ENCODE measurements around the gene ABLIM1.

The ABLIM1 gene

DNA sequence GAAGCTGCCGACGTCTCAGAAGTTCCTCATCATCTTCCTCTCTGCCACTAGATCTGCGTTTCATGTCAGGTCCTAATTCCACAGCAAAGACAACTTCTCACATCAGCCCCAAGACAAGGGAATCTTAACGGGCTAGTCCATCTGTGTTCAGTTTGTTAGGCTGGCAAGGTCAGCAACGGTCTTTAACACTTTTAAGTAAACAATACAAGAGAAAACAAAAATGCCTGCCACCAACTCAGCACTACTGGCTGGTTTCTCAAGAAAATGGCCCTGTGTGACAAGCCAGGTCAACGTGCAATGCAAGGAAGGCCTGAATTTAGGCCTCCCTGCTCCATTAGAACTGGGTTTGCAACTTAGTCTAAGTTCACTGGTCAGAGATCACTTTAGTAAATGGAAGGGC is 212.7 kb downstream of the ABLIM1 start:
- TF ChIP-seq PRDM1 (tag by site-specific recombination; IDR thresholded peaks at IDR 0.05) = no peak
- TF ChIP-seq ZNF121 (tag by site-specific recombination; IDR thresholded peaks at IDR 0.05) = no peak
- no peak for TF ChIP-seq ZNF792 (tag by site-specific recombination; IDR thresholded peaks at IDR 0.05)
- TF ChIP-seq, protein P1, sequence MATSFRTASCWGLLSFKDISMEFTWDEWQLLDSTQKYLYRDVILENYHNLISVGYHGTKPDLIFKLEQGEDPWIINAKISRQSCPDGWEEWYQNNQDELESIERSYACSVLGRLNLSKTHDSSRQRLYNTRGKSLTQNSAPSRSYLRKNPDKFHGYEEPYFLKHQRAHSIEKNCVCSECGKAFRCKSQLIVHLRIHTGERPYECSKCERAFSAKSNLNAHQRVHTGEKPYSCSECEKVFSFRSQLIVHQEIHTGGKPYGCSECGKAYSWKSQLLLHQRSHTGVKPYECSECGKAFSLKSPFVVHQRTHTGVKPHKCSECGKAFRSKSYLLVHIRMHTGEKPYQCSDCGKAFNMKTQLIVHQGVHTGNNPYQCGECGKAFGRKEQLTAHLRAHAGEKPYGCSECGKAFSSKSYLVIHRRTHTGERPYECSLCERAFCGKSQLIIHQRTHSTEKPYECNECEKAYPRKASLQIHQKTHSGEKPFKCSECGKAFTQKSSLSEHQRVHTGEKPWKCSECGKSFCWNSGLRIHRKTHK (tag by site-specific recombination; IDR thresholded peaks at IDR 0.05) = no peak
- no peak for TF ChIP-seq SP3 (tag by site-specific recombination; IDR thresholded peaks at IDR 0.05)
- no peak for TF ChIP-seq ZNF555 (tag by site-specific recombination; conservative IDR thresholded peaks at IDR 0.05)
- TF ChIP-seq ZNF24 (tag by site-specific recombination; IDR thresholded peaks at IDR 0.05) = no peak
- TF ChIP-seq, protein P2, sequence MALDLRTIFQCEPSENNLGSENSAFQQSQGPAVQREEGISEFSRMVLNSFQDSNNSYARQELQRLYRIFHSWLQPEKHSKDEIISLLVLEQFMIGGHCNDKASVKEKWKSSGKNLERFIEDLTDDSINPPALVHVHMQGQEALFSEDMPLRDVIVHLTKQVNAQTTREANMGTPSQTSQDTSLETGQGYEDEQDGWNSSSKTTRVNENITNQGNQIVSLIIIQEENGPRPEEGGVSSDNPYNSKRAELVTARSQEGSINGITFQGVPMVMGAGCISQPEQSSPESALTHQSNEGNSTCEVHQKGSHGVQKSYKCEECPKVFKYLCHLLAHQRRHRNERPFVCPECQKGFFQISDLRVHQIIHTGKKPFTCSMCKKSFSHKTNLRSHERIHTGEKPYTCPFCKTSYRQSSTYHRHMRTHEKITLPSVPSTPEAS (tag by site-specific recombination; IDR thresholded peaks at IDR 0.05) = no peak
- TF ChIP-seq, protein P3, sequence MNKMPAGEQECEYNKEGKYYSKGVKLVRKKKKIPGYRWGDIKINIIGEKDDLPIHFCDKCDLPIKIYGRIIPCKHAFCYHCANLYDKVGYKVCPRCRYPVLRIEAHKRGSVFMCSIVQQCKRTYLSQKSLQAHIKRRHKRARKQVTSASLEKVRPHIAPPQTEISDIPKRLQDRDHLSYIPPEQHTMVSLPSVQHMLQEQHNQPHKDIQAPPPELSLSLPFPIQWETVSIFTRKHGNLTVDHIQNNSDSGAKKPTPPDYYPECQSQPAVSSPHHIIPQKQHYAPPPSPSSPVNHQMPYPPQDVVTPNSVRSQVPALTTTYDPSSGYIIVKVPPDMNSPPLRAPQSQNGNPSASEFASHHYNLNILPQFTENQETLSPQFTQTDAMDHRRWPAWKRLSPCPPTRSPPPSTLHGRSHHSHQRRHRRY (tag by site-specific recombination; IDR thresholded peaks at IDR 0.05) = no peak
- no peak for TF ChIP-seq ZFP3 (tag by site-specific recombination; IDR thresholded peaks at IDR 0.05; ENCODE audit: low read depth)
- no peak for TF ChIP-seq ZNF571 (tag by site-specific recombination; IDR thresholded peaks at IDR 0.05)
- no peak for TF ChIP-seq KLF16 (tag by site-specific recombination; IDR thresholded peaks at IDR 0.05)
- TF ChIP-seq ZEB2 (tag by site-specific recombination; IDR thresholded peaks at IDR 0.05) = no peak
- Histone ChIP-seq H3K4me1 (ENCODE audit: control insufficient read depth, insufficient read depth, low read length) (no peaks in the 10 kb centered on the region), H3K27ac (ENCODE audit: extremely low read depth, low read depth, low read length) (no peak overlapping the region), H3K4me3 (ENCODE audit: low read depth, low read length) (no peak overlapping the region), H3K9me3 (ENCODE audit: control insufficient read depth, insufficient read depth, low read depth, low read length) (no peaks in the 10 kb centered on the region), H3K36me3 (ENCODE audit: control insufficient read depth in 2 of 2, insufficient read depth in 1 of 2, low read length in 2 of 2) (no peaks in the 10 kb centered on the region; a peak in 1 of 3 replicates)
- POLR2A ChIA-PET = no interaction called here
- CTCF ChIA-PET = no interaction called here

DNA sequence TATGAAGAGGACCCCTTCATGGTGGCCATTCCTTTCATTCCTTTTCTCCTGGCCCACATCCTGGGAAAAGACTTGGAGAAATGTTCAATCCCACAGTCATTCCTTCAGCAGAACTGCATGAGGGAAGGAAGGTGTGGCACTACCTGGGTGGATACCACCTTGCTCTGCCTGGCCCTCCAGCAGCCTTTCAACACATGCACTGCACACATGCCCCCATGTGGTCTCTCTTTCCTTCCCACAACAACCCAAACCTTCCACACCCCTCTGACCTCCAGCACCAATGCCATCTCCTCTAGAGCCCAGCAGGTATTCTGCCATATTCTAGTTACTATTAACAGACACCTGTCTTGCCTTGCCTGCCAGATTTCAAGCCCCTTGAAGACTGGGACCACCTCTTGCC is 213.3 kb downstream of the ABLIM1 start:
- POLR2A ChIA-PET = no interaction called here

More for the DNA sequence above, 213.3 kb downstream of the ABLIM1 start:
- Histone ChIP-seq H3K4me3 (ENCODE audit: low read depth, low read length) (no peak overlapping the region), H3K36me3 (ENCODE audit: control insufficient read depth in 2 of 2, insufficient read depth in 1 of 2, low read length in 2 of 2) (peaks cover 0 to 4% of the 10 kb centered on the region in 2 experiments; a peak in 1 of 3 replicates), H3K9me3 (ENCODE audit: control insufficient read depth, insufficient read depth, low read depth, low read length) (no peaks in the 10 kb centered on the region), H3K27ac (ENCODE audit: extremely low read depth, low read depth, low read length) (no peak overlapping the region), H3K4me1 (ENCODE audit: control insufficient read depth, insufficient read depth, low read length) (no peaks in the 10 kb centered on the region)
- no peak for TF ChIP-seq OSR2 (tag by site-specific recombination; IDR thresholded peaks at IDR 0.05)
- TF ChIP-seq, protein P4, sequence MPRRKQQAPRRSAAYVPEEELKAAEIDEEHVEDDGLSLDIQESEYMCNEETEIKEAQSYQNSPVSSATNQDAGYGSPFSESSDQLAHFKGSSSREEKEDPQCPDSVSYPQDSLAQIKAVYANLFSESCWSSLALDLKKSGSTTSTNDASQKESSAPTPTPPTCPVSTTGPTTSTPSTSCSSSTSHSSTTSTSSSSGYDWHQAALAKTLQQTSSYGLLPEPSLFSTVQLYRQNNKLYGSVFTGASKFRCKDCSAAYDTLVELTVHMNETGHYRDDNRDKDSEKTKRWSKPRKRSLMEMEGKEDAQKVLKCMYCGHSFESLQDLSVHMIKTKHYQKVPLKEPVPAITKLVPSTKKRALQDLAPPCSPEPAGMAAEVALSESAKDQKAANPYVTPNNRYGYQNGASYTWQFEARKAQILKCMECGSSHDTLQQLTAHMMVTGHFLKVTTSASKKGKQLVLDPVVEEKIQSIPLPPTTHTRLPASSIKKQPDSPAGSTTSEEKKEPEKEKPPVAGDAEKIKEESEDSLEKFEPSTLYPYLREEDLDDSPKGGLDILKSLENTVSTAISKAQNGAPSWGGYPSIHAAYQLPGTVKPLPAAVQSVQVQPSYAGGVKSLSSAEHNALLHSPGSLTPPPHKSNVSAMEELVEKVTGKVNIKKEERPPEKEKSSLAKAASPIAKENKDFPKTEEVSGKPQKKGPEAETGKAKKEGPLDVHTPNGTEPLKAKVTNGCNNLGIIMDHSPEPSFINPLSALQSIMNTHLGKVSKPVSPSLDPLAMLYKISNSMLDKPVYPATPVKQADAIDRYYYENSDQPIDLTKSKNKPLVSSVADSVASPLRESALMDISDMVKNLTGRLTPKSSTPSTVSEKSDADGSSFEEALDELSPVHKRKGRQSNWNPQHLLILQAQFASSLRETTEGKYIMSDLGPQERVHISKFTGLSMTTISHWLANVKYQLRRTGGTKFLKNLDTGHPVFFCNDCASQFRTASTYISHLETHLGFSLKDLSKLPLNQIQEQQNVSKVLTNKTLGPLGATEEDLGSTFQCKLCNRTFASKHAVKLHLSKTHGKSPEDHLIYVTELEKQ (tag by site-specific recombination; IDR thresholded peaks at IDR 0.05; ENCODE audit: borderline replicate concordance) = no peak
- TF ChIP-seq ZSCAN23 (tag by site-specific recombination; IDR thresholded peaks at IDR 0.05) = no peak
- TF ChIP-seq ZNF660 (tag by site-specific recombination; IDR thresholded peaks at IDR 0.05) = no peak
- TF ChIP-seq ZNF16 (tag by site-specific recombination; IDR thresholded peaks at IDR 0.05; ENCODE audit: low read depth) = no peak
- TF ChIP-seq PRDM1 (tag by site-specific recombination; IDR thresholded peaks at IDR 0.05) = no peak
- no peak for TF ChIP-seq ZNF433 (tag by site-specific recombination; IDR thresholded peaks at IDR 0.05; ENCODE audit: low read depth)
- no peak for TF ChIP-seq ZBTB21 (tag by site-specific recombination; IDR thresholded peaks at IDR 0.05)
- TF ChIP-seq ZNF621 (tag by site-specific recombination; IDR thresholded peaks at IDR 0.05) = no peak
- CTCF ChIA-PET = interaction anchor here (1.1 kb wide), 1 partner anchor 10 kb away, joined by 3 read pairs; no protein-coding TSS in a partner anchor
